Measurements from ENCODE around the gene PPWD1.

PPWD1 gene

GRCh38 chr5:65624025-65624570 lies 61.0 kb downstream of the PPWD1 start, which contains the start of gene TRIM23:
Gene TRIM23, minus strand, starts transcription at chr5:65624333. Its CDS starts 59 bp downstream, at chr5:65624274.
- DNase-seq = peak; percentile 94

GRCh38 chr5:65624571-65625555 lies 61.8 kb downstream of the PPWD1 start, which contains the start of the genes SHLD3 and TRAPPC13:
Gene SHLD3, plus strand, starts transcription at chr5:65625027. Its CDS starts 4,561 bp downstream, at chr5:65629588.
Gene TRAPPC13, plus strand, starts transcription at chr5:65625027. Its CDS starts 34 bp downstream, at chr5:65625061.
- peak; percentile 89 for DNase-seq

- DNase-seq = no peak
These were observed 62.6 kb downstream of the PPWD1 start for GRCh38 chr5:65625743-65626142.

- no peak for DNase-seq
These were observed 67.9 kb downstream of the PPWD1 start for GRCh38 chr5:65630981-65631380.

Data from activated CD4-positive, alpha-beta T cell treated with anti-CD3 and anti-CD28 coated beads, Interleukin-10, Interleukin-2, amounts not matched to agents 100 ng/mL and 50 ng/mL, durations not matched to agents 16 hours and 8 hours (primary cell).